IPS DF 19.7 (cell line): Measurements from ENCODE around the gene SUN3.
"Not testable (repeated sequence)": the region's sequence is repeated elsewhere in the genome, so short reads cannot be mapped to it uniquely, and the experiment has no call there.

Experiments used
- DNase-seq: peaks from one replicate; pipeline ENCODE4 v3.0.0-alpha.2; 2013; ENCODE audit warnings: low read depth, low spot score

SUN3 gene

DNA sequence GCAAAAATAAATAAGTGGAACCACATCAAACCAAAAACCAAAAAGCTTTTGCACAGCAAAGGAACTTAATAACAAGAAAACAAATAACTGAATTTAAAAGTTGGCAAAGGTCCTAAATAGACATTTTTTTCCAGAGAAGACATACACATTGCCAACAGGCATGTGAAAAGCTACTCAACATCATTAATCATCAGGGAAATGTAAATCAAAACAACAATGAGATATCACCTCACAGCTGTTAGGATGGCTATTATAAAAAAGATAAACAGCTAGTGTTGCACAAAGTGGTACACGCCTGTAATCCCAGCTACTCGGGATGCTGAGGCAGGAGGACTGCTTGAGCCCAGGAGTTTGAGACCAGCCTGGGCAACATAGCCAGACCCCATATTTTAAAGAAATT is 2.2 kb upstream of the SUN3 start:
- no peak for DNase-seq

DNA sequence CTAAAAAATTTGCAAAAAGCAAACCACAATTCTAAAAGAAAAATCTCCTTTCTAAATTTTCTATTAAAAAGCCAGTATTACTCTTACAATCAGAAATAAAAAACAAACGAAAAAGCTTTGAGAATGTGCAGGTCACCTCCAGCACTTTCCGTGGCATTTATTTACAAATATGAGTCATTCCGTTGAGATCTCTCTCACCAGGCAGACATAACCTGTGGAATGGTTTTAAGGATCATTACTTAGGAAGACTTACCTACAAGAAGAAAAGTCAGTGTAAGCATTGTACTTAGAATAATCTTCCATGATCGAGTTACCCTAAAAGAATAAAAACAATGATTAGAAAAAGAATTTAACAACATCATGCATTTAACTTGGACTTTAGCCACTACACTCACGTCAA is 3.3 kb downstream of the SUN3 start:
- DNase-seq = no peak

DNA sequence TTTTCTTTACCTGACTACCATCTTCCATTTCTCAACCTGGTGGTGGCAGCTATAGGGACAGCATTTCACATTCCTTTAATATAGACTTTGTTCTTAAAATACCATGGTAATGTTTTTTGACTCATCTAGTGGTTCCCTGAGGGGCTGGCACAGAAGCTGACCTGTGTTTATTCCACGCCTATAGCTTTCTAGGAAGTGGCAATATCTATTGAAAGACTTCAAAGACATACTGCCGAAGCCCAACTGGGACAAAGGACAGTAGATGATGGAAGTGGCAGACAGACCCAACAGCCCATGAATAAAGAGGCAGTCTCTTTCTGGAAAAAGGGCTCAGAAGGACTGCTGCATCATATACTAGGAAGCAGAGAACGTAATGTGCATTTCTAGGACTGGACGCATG is 11.2 kb downstream of the SUN3 start:
- DNase-seq = no peak

DNA sequence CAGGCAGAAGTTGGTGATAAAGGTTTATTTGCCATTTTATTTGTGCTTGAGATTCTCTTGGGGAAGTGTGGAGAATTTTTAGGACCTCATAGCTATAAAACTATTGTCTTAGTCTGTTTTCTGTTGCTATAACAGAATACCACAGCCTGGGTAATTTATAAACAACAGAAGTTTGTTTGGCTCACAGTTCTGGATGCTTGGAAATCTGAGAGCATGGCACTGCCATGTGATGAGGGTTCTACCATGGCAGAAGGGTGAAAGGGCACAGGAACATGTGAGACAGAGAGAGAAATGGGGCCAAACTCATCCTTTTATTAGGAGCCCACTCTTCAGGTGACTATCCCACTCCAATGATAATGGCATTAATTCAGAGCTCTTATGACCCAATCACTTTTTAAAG is 12.3 kb downstream of the SUN3 start:
- DNase-seq = no peak

DNA sequence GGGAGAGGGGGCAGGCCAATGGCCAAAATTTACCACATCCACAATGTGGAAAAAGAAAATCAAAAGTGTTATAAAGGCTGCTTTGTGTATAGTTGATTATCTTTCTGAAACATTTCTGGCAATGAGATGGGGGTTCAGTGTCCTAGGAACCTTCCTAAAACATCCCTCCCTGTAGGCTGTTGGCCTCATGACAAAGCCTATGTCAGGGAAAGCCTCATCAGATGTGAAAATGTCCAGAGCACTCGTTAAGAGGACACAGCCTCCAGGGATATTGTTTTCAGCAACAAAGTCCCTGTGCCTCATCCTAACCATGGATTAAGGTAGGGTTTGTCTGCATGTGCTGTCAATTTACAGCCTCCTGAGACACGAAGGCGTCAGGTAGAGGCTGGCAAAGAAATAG is 17.0 kb downstream of the SUN3 start:
- no peak for DNase-seq

DNA sequence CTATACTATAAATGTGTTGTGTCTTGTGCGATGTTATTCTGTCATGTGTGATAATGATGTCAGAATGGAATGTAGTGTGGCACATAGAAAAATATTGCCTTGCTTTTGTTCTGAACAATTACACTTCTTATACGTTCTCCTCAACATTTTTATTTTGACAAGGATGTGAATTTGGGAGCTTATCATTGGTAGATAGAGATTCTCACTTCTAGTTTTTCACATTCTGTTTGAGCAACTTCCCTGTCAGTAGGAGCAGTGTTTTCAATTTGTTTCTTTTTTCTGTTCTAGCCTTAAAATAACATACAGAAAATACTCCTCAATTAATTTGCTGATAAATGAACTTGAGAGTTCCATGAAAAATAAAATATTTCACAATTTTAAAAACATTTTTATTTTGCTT is 17.6 kb downstream of the SUN3 start:
- no peak for DNase-seq

DNA sequence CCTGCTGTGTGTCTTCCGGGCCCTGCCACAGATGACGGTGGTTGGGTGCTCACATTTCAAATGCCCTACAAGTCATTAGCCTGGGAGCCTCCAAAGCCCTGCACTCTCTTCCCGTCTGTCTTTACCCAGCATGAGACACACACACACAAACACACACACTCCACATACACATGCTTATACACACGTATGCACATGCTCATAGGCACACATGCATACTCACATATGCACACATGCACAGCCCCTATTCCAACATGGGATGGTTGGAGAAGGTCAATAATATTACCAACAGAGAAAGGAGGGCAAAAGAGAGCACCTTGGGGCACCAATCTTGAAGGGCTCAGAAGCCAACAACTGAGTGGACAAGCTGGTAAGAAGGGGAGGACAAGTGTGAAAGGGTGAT is 19.0 kb downstream of the SUN3 start:
- no peak for DNase-seq

DNA sequence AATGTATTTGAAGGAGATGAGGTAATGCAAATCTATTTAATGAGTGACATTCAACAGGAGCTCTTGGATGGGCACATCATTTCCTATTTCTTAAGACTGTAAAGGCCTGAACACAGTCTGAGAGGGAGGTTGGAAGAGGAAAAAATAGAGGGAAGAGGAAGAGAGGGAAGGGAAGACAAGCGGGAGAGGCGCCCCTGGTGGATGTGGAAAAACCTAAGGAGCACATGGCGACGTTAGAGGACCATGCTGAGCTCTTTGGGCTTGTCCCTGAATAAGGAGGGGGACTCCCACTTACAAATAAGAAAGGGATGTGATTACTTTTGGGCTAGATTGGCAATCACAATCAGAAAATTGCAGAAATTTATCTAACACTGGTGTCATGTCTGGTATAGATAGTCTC is 19.6 kb downstream of the SUN3 start:
- no peak for DNase-seq

DNA sequence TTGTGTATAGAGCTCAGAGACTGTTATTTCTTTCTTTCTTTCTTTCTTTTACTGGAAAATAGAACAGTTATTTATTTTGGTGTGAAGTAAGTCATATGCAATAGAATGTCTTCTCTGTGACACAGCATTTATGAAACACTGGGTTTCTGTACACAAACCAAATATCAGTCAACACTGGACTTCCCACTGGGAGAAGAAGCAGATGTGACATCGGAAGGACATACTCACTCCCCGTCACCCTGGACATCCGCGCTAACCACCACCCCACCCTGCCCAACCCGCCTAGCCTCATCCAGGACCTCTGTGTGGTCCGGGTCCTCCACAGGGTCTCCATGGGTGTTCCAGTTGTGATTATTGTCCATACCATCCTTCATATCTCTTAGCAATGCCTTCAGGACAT is 22.0 kb downstream of the SUN3 start:
- no peak for DNase-seq

DNA sequence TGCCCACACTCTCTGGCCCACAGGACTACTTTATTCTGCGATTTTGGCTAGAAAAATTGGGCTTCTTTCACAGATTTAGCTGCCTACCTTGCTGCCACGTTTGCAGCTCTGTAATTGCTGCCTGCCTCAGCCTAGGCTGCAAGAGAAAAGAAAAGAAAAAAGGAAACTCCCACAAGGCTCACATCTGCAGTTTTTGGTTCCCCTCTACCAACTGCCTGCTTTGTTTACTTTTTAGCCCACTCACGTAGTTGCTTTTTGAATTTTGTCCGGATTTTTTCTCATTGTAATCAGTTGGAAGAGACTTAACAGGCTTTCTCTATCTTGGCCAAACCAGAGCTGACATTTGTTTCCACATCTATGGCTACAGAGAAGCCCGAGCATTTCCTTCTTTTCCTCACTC is 24.3 kb downstream of the SUN3 start:
- DNase-seq = no peak

DNA sequence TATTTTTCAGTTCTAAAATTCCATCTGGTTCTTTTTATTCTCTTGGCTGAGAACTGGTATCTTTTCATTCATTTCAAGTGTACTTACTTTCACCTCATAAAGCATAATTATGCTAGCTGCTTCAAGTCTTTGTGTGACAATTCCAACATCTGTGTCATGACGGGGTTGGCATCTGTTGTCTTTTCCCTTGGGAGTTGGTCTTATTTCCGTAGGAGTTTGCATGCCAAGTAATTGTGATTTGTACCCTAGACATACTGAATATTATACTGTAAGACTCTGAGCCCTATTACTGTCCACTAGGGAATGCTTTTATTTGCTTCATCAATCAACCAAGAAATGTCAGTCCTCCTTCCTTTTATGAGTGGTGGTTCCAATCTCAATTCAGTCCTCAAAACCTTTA is 24.9 kb downstream of the SUN3 start:
- no peak for DNase-seq

DNA sequence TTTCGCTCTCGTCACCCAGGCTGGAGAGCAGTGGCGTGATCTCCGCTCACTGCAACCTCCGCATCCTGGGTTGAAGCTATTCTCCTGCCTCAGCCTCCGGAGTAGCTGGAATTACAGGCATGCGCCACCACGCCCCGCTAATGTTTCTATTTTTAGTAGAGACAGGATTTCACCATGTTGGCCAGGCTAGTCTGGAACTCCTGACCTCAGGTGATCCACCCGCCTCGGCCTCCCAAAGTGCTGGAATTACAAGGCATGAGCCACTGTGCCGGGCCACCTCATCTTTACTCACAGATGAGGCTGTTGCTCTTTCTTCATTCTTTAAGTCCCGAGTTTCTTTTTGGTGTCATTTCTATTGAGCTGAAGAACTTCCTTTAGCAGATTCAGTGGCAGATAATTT is 28.7 kb downstream of the SUN3 start:
- not testable (repeated sequence) for DNase-seq

DNA sequence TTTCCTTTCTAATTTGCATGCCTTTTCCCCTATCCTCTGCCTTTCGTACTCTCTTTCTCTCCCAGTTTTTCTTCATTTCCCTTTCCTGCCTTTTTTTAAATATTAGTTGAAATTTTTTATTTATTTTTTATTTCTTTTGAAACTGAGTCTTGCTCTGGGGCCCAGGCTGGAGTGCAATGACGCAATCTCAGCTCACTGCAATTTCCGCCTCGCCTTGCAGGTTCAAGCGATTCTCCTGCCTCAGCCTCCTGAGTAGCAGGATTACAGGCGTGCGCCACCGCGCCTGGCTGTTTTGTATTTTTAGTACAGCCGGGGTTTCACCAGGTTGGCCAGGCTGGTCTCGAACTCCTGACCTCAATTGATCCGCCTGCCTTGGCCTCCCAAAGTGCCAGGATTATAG is 29.5 kb downstream of the SUN3 start:
- DNase-seq = no peak

DNA sequence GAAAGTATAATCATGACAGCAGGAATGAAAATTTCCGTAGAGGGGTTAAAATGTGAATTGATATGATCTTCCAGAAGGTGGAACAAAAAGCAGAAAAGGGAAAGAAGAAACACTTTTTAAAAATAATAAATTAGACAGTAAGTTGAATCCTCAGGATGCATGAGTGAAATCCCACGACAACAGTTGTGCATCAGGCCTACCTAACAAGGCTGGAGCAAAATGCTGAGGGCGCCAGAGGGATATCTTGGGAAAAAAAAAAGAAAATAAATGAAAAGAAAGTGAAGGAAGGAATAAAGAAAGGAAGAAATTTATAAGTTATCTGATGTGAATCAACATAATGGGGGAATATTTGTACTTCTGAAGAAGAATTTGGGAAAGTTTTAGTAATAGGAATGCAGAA is 36.5 kb downstream of the SUN3 start:
- DNase-seq = no peak

DNA sequence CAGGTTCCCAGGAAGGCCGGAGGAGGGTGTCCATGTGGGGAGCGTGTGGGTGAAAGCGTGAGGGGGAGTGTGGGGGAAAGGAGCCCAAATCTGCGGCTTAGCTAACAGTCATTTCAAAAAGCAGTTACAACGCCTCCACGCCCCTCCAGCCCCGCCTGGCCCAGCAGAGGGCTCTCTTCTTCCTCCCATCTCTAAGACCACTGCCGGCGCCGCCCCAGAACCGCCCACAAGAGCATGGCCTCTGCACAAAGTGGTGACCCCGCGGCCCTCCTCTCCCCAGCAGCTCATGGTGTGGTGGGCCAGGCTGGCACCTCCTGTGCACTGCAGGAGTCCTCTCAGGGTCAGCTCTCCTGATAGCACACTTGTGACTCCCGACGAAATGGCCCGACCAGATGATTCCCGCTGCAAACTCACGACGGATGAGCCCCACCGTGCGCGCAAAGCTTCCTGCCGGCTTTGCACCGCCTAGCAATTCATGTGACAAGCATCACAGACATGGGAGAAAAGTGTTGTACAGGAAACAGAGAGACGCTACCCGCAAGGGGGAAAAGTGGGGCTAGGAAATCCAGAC is 37.1 kb downstream of the SUN3 start:
- DNase-seq = peak; percentile 42

DNA sequence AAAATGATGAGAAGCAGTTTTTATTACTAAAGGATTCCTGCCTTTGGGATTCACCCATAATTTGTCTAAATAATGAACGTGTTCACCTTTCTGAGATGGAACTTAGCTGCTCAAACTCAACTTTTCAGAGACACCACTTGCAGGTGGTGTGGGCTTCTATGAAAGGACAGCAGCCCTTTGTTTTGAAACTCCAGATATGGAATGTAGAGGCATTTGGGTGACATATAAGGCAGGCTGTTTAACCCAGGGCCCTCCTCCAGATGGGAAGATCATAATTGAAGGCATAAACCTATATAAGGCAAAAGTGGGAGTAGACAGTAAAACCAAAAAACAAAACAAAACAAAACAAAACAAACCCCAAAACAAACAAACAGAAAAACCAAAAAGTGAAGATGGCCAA is 37.6 kb downstream of the SUN3 start:
- no peak for DNase-seq

DNA sequence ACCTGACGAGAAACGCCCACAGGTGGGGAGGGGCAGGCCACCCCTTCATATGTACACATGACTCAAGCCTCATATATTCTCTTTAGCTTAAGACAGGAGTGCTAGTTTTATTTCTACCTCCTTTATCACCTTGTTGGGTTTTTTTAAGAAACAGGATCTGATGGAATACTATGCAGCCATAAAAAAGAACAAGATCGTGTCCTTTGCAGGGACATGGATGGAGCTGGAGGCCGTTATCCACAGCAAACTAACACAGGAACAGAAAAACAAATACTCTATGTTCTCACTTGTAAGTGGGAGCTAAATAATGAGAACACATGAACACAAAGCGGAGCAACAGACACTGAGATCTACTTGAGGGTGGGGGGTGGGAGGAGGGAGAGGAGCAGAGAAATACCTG is 38.3 kb downstream of the SUN3 start:
- DNase-seq = no peak

DNA sequence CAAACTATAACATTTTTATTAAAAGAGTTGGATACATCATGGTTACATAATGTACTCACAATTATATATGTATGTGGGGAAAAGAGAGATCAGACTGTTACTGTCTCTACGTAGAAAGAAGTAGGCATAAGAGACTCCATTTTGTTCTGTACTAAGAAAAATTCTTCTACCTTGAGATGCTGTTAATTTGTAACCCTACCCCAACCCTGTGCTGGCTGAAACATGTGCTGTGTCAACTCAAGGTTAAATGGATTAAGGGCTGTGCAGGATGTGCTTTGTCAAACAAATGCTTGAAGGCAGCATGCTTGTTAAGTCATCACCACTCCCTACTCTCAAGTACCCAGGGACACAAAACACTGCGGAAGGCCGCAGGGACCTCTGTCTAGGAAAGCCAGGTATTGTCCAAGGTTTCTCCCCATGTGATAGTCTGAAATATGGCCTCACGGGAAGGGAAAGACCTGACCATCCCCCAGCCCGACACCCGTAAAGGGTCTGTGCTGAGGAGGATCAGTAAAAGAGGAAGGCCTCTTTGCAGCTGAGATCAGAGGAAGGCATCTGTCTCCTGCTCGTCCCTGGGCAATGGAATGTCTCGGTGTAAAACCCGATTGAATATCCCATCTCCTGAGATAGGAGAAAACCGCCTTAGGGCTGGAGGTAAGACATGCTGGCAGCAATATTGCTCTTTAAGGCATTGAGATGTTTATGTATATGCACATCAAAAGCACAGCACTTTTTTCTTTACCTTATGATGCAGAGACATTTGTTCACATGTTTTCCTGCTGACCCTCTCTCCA is 39.1 kb downstream of the SUN3 start:
- DNase-seq = not testable (repeated sequence)

DNA sequence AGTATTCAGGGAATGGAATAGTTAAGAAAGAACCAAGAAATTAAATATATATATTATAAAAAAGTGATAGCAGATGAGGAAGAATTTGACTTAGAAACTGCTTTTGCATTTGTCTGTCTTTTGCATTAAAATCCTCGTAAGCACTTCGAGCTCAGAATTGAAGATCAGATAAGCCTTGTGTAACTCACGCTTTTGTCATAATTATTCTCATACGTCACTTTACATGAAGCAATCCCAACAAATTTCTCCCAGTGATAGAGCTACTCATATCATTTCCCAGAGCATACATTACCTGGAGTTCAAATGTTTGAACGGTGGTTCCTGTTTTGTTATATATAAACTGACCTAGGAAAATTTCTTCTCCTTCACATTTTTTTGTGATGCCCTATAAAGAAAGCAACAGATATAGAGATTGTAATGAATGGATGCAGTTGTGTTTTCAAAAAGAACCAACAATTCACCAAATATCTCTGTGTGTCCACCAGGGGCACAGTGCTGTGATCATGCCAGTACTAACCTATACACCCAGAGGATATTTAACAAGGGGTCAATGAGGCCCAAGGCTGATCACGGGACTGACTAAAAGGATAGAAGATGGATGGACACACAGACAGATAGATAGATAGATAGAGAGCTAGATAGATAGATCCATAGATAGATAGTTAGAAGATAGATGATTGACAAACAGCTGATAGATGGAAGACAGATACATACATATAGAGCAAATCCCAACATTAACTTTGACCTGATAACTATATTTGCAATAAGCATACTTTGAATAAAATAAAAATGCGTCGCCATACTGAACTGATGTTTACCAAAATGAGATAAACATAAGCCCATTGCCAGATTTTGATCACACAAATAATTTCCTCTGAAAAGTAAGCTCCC is 40.2 kb downstream of the SUN3 start:
- no peak for DNase-seq

DNA sequence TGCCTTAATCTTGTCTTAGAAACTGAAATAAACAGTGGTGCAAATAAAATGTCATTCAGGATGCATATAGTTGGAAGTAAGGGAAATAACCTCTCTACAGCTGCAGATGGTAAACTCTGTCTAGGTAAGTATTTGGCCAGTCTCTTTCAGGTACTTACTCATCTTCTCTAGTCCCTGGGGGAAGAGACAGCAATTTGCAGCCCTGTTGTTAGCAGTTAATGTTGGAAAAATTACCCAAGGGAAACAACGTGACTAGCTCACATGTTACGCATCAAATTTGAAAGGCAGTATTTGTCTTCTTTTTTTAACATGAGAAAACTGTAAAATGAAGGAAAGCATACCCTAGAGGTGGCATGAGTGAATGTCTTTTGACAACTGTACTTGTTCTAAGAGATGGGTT is 46.3 kb downstream of the SUN3 start:
- no peak for DNase-seq

DNA sequence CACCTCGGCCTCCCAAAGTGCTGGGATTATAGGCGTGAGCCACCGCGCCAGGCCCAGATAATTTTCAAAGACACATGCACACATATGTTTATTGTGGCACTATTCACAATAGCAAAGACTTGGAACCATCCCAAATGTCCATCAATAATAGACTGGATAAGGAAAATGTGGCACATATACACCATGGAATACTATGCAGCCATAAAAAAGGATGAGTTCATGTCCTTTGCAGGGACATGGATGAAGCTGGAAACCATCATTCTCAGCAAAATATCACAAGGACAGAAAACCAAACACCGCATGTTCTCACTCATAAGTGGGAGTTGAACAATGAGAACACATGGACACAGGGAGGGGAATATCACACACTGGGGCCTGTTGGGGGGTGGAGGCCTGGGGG is 48.3 kb downstream of the SUN3 start:
- not testable (repeated sequence) for DNase-seq

DNA sequence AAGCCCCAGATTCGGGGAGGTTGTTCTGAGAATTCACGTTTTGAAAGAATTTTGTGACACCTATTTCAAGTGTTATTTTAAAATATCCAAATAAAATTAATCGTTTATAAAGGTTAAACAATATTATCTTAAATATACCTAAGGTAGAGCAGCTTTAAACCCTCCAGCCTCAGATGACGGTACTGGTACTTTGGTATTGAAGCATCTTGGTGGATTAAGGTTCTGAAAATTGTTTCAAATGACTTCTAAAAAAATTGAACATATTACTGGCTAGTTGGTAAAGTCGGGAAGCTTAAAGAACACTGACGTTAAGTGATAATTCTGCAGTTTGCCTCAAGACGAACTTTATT is 49.1 kb downstream of the SUN3 start:
- no peak for DNase-seq
